Measurements from ENCODE around the gene UGT1A8. TPM values are rescaled to one million over a fixed set of nuclear protein-coding genes. Genes with fewer than 3 reads are reported as not detected.

Gene UGT1A8
- total RNA-seq, 1 experiment from 2014 or later = not detected

DNA sequence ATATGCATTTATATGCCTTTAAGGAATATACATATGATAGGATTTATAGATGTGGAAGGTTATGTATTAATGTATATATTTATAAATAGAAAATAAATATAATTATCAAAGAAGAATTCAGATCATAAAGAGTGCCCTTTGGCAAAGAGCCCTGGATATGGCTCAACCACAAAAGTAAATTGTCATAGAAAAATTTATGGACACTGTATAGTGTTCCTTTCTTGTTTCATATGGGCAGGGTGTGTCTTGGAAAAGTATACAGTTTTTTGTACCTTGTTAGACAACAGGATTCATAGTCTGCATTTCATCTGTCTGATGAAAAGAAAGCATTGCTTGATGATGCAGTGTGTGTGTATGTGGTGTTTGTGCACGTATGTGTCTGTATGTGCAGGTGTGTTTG, 67.2 kb downstream of the UGT1A8 start:
- TF ChIP-seq, protein P1, sequence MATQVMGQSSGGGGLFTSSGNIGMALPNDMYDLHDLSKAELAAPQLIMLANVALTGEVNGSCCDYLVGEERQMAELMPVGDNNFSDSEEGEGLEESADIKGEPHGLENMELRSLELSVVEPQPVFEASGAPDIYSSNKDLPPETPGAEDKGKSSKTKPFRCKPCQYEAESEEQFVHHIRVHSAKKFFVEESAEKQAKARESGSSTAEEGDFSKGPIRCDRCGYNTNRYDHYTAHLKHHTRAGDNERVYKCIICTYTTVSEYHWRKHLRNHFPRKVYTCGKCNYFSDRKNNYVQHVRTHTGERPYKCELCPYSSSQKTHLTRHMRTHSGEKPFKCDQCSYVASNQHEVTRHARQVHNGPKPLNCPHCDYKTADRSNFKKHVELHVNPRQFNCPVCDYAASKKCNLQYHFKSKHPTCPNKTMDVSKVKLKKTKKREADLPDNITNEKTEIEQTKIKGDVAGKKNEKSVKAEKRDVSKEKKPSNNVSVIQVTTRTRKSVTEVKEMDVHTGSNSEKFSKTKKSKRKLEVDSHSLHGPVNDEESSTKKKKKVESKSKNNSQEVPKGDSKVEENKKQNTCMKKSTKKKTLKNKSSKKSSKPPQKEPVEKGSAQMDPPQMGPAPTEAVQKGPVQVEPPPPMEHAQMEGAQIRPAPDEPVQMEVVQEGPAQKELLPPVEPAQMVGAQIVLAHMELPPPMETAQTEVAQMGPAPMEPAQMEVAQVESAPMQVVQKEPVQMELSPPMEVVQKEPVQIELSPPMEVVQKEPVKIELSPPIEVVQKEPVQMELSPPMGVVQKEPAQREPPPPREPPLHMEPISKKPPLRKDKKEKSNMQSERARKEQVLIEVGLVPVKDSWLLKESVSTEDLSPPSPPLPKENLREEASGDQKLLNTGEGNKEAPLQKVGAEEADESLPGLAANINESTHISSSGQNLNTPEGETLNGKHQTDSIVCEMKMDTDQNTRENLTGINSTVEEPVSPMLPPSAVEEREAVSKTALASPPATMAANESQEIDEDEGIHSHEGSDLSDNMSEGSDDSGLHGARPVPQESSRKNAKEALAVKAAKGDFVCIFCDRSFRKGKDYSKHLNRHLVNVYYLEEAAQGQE (IDR thresholded peaks at IDR 0.05; ENCODE audit: low read depth) = no peak
- TF ChIP-seq TCF7L2 (IDR thresholded peaks at IDR 0.05; ENCODE audit: borderline replicate concordance, extremely low read depth, insufficient read depth, insufficient read length) (no peak), ZFX (IDR thresholded peaks at IDR 0.05) (no peak), POLR2AphosphoS5 (IDR thresholded peaks at IDR 0.05; ENCODE audit: low read depth, low read length) (no peak), FOSL1 (IDR thresholded peaks at IDR 0.05; ENCODE audit: low read depth) (no peak), POLR2A (IDR thresholded peaks at IDR 0.05; ENCODE audit: borderline replicate concordance, extremely low read depth, insufficient read depth, insufficient read length) (no peak)
- no TSS peak for BruUV-seq (replicated peaks)
- H3K4me2 ChIP-seq (ENCODE audit: low read length) = no peak overlapping the region
- no peak overlapping the region for H3K9ac ChIP-seq (ENCODE audit: low read length)
- H3K36me3 ChIP-seq (ENCODE audit: control insufficient read depth in 1 of 2, insufficient read depth in 2 of 2, low read length in 2 of 2) = no peaks in the 10 kb centered on the region
- POLR2A ChIA-PET = no interaction called here
- H3K9me2 ChIP-seq (ENCODE audit: insufficient read depth) = no peaks in the 10 kb centered on the region
- RAD21 ChIA-PET (ENCODE audit: low non-redundant PET in 1 of 2, low total read pairs in 2 of 2, uncharacterized antibody in 2 of 2, unreplicated experiment in 2 of 2) = no interaction called here
- intact Hi-C loops (cut with micrococcal nuclease) = no loop called here
- no peaks in the 10 kb centered on the region for H4K20me1 ChIP-seq (ENCODE audit: insufficient read depth)
- no peak for DNase-seq (ENCODE audit: low read depth, low spot score)
- H3K4me1 ChIP-seq (ENCODE audit: control insufficient read depth in 1 of 2, insufficient read depth in 2 of 2, low read length in 2 of 2) = no peaks in the 10 kb centered on the region
- no peaks in the 10 kb centered on the region for H3K9me3 ChIP-seq (ENCODE audit: control insufficient read depth in 1 of 2, insufficient read depth in 1 of 2, low read depth in 1 of 2, low read length in 2 of 2)
- no peak overlapping the region for H2AFZ ChIP-seq (ENCODE audit: low read depth, low read length, poor library complexity, severe bottlenecking)
- CTCF ChIA-PET = no interaction called here
- H3K4me3 ChIP-seq (replicated peaks in 1 of 2; ENCODE audit: low read depth in 1 of 2, low read length in 2 of 2) = no peak overlapping the region
- ATAC-seq = no peak
- H3K27ac ChIP-seq (ENCODE audit: low read depth, low read length) = no peak overlapping the region
- H3K79me2 ChIP-seq (ENCODE audit: insufficient read depth, low read length) = no peaks in the 10 kb centered on the region
- H3K27me3 ChIP-seq (ENCODE audit: insufficient read depth, low read length) = peaks cover 5% of the 10 kb centered on the region; the same call in 1 of the 2 replicates

DNA sequence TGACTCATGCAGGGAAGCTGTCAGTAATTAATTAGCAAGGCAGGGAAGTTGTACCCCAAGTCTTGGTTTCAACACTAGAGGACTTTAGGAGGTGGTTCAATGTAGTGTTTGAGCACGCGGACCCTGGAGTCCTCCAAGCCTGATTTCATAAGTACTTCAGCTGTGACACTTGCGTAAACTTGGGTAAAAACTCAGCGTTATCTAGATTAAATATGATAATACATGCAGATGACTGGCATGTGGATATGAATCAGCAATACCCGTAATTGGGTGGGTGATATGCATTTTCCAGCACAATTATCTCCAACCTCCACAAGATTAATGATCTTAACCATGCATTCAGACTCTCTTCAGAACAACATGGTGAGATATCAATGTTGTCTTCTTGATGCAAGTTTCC, 69.5 kb downstream of the UGT1A8 start:
- Histone ChIP-seq H3K27ac (ENCODE audit: low read depth, low read length) (no peak overlapping the region), H4K20me1 (ENCODE audit: insufficient read depth) (no peaks in the 10 kb centered on the region), H3K4me2 (ENCODE audit: low read length) (no peak overlapping the region), H3K79me2 (ENCODE audit: insufficient read depth, low read length) (no peaks in the 10 kb centered on the region), H3K27me3 (ENCODE audit: insufficient read depth, low read length) (no peaks in the 10 kb centered on the region), H3K9me2 (ENCODE audit: insufficient read depth) (no peaks in the 10 kb centered on the region), H3K4me3 (replicated peaks in 1 of 2; ENCODE audit: low read depth in 1 of 2, low read length in 2 of 2) (no peak overlapping the region), H3K4me1 (ENCODE audit: control insufficient read depth in 1 of 2, insufficient read depth in 2 of 2, low read length in 2 of 2) (no peaks in the 10 kb centered on the region), H3K36me3 (ENCODE audit: control insufficient read depth in 1 of 2, insufficient read depth in 2 of 2, low read length in 2 of 2) (no peaks in the 10 kb centered on the region), H2AFZ (ENCODE audit: low read depth, low read length, poor library complexity, severe bottlenecking) (no peak overlapping the region), H3K9ac (ENCODE audit: low read length) (no peak overlapping the region), H3K9me3 (ENCODE audit: control insufficient read depth in 1 of 2, insufficient read depth in 1 of 2, low read depth in 1 of 2, low read length in 2 of 2) (no peaks in the 10 kb centered on the region)
- TF ChIP-seq RAD21 (IDR thresholded peaks at IDR 0.05; ENCODE audit: low read depth) = no peak
- no peak for TF ChIP-seq EGR1 (IDR thresholded peaks at IDR 0.05; ENCODE audit: low read depth)
- TF ChIP-seq POLR2AphosphoS5 (IDR thresholded peaks at IDR 0.05; ENCODE audit: low read depth, low read length) = no peak
- TF ChIP-seq, protein P2, sequence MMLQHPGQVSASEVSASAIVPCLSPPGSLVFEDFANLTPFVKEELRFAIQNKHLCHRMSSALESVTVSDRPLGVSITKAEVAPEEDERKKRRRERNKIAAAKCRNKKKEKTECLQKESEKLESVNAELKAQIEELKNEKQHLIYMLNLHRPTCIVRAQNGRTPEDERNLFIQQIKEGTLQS (IDR thresholded peaks at IDR 0.05) = no peak
- no peak for TF ChIP-seq SRF (IDR thresholded peaks at IDR 0.05; ENCODE audit: low read depth)
- no peak for TF ChIP-seq YY1 (IDR thresholded peaks at IDR 0.05; ENCODE audit: extremely low read depth, insufficient replicate concordance, low read depth, low read length)
- TF ChIP-seq, protein P1 (IDR thresholded peaks at IDR 0.05; ENCODE audit: low read depth) = no peak
- TF ChIP-seq EZH2 (IDR thresholded peaks at IDR 0.05) = no peak
- intact Hi-C loops (cut with micrococcal nuclease) = no loop called here
- no TSS peak for BruUV-seq (replicated peaks)
- ATAC-seq (no peak), DNase-seq (ENCODE audit: low read depth, low spot score) (no peak)
- ChIA-PET RAD21 (ENCODE audit: low non-redundant PET in 1 of 2, low total read pairs in 2 of 2, uncharacterized antibody in 2 of 2, unreplicated experiment in 2 of 2) (no interaction called here), CTCF (no interaction called here), POLR2A (no interaction called here)
